ENCODE results near the gene LCN10.
"Not testable (repeated sequence)": the region's sequence is repeated elsewhere in the genome, so short reads cannot be mapped to it uniquely, and the experiment has no call there.

The LCN10 gene

DNA sequence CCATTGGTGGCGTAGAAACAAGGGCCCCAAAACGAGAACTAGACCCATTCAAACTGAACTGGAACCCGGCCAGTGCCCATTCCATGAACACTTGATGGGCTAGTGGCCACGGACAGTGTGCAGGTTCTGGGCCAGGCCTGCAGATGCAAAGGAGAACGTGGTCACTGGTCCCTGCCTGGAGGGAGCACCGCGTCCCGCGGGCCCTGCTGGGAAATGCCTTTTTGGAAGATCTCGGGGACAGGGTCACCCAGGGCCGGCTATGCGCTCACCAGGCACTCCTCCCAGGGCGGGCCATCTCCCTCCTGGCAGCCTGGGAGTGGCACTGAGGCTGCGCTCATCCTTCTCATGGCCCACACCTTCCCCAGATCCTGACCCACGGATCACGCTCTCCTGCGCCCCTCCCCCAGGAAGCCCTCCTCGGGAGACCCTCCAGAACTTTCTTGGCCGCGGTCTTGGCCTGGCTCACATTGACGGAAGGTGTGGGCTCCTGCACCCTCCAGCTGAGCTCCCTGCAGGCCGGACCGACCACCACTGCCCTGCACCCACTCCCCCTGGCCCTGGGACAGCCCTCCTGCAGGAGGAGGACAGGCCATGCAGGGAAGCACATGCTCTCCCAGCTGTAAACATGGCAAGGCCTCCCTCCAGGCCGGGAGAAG, 33.2 kb downstream of the LCN10 start:
- no peak for FAIRE-seq

DNA sequence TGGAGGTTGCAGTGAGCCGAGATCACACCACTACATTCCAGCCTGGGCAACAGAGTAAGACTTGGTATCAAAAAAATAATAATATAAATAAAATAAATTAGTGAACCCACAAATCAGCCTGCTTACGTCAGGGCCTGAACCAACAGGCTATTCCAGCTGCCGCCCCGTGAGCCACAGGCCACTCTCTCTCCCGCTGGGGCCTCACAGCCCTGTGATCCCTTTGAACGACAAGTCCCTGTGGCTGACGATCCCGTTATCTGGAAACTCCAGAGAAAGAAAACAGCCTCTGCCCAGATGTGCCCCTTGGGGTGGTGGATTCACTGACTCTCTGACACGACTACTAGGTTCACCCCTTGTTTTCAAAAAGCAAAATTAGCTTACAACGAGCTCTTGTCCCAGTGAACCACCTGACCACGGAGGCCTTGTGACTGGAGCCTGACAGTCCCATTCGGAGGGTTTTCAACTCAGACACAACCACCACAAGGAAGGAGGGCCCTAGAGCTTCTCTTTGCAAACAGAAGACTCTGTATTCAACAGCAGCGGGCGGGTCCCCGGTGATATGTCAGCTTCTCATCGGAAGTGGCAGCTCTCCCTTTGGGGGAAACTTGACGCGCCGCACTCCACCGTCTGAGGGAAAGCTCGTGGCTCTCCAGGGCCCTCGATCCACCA, 34.8 kb downstream of the LCN10 start:
- no peak for FAIRE-seq
- no peak for DNase-seq (ENCODE audit: insufficient read length, low spot score)
- TF ChIP-seq, protein P1, sequence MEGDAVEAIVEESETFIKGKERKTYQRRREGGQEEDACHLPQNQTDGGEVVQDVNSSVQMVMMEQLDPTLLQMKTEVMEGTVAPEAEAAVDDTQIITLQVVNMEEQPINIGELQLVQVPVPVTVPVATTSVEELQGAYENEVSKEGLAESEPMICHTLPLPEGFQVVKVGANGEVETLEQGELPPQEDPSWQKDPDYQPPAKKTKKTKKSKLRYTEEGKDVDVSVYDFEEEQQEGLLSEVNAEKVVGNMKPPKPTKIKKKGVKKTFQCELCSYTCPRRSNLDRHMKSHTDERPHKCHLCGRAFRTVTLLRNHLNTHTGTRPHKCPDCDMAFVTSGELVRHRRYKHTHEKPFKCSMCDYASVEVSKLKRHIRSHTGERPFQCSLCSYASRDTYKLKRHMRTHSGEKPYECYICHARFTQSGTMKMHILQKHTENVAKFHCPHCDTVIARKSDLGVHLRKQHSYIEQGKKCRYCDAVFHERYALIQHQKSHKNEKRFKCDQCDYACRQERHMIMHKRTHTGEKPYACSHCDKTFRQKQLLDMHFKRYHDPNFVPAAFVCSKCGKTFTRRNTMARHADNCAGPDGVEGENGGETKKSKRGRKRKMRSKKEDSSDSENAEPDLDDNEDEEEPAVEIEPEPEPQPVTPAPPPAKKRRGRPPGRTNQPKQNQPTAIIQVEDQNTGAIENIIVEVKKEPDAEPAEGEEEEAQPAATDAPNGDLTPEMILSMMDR (IDR thresholded peaks at IDR 0.05; ENCODE audit: insufficient read depth, missing control alignments): no peak

More for the DNA sequence above, 33.2 kb downstream of the LCN10 start:
- TF ChIP-seq, protein P1 (IDR thresholded peaks at IDR 0.05; ENCODE audit: insufficient read depth, missing control alignments): no peak
- no peak for DNase-seq (ENCODE audit: insufficient read length, low spot score)

DNA sequence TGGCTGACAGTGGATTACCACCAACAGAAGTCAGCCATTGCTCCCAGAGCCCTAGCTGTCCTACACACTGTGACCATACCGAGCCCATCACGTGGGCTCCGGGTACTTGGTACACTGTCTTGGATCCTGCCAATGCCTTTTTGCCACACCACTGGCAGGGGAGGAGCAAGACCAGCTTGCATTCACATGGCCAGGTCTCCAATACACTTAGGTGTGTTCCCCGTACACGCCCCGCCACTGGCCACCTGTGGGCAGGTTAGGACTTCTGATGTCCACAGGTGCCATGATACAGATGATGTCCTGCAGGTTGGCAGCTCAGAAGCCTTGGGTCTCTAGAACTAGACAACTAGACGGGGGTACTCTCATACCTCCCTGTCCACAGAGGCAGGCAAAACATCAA, 35.7 kb downstream of the LCN10 start:
- DNase-seq (ENCODE audit: insufficient read length, low spot score): no peak
- TF ChIP-seq, protein P1 (IDR thresholded peaks at IDR 0.05; ENCODE audit: insufficient read depth, missing control alignments): no peak
- FAIRE-seq: no peak

DNA sequence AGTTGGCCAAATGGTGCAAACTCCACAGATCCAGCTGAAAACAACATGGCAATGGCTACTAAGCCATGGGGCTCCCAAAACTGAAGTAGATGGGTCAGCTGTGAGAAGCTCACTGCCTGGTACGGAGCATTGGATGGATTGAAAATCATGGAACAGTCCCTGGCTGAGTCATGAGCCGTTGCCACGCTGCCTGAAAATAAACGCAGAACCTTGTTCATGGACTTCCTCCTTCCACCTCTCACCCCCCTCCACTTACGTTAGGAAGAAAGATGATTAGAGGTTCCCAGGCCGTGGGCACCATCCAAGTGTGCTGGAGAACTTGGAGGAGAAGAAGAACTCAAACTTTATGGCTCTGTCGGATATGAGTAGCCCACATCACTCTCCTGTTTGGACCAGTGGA, 37.2 kb downstream of the LCN10 start:
- FAIRE-seq (no peak), DNase-seq (ENCODE audit: insufficient read length, low spot score) (no peak)
- TF ChIP-seq, protein P1 (IDR thresholded peaks at IDR 0.05; ENCODE audit: insufficient read depth, missing control alignments): no peak

DNA sequence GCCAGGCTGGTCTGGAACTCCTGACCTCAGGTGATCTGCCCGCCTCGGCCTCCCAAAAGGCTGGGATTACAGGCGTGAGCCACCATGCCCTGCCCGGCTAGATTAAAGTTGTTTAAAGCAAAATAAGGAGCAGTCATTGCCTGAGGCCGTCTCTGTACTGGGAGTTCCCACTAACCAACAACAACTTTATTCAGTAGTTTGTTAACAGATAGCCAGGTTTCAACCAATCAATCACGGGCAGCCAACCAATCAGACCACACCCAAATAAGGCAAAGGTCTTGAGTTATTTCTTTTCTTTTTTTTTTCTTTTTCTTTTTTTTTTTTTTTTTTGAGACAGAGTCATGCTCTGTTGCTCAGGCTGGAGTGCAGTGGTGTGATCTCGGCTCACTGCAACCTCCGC, 38.0 kb downstream of the LCN10 start:
- DNase-seq (ENCODE audit: insufficient read length, low spot score); FAIRE-seq: not testable (repeated sequence)

DNA sequence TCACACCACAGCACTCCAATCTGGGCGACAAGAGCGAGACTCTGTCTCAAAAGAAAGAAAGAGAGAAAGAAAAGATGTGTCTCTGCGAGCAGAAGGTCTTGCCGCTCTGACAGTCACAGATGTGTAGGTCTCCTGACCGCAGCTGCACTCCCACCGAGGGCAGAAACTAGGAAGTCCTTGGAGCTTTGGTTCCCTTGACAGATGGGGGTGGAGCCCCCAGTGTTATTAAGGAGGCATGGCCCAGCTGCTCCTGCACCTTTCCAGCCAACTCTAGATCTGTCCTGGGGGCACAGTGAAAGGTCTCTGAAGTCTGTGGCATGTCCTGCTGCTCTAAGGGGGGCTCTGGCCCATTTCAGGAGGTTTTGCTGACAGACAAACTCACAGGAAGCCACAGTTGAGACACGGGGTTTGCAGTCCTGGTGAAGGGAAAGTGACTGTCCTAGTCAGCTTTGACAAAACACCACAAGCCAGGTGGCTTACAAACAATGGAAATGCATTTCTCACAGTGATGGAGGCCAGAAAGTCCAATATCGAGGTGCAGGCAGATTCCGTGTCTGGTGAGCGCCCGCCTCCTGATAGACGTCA, 39.4 kb downstream of the LCN10 start:
- TF ChIP-seq, protein P1 (IDR thresholded peaks at IDR 0.05; ENCODE audit: insufficient read depth, missing control alignments): no peak
- FAIRE-seq (no peak), DNase-seq (ENCODE audit: insufficient read length, low spot score) (no peak)

DNA sequence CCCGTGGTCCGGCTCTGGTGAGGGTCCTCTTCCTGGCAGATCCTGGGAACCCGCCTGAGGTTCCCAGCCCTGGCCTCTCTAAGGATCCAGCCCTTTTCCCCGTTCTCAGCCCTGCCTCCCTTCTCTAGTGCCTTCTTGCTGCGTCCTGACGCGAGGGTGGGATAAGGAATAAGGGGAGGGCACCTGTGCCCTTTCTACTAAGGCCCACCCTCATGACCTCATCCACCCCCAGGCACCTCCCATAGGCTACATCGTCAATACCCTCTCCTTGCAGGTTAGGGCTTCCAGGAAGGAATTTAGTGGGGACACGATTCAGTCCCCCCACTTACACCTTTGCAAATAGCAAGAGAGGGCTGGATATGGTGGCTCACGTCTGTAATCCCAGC, 41.1 kb downstream of the LCN10 start:
- no peak for DNase-seq (ENCODE audit: insufficient read length, low spot score)
- TF ChIP-seq, protein P1 (IDR thresholded peaks at IDR 0.05; ENCODE audit: insufficient read depth, missing control alignments): no peak
- no peak for FAIRE-seq

Measured in D721Med (cell line).